Measurements from ENCODE around the gene SAP130. TPM values are rescaled to one million over a fixed set of nuclear protein-coding genes. Genes with fewer than 3 reads are reported as not detected.

Gene SAP130
- polyA plus RNA-seq, 1 donor (not counting 4 experiments of a cell fraction or from before 2014, with no cell fraction given) = 11.6 TPM

GRCh38 chr2:127940641-127941040 lies 87.2 kb downstream of the SAP130 start:
- FAIRE-seq (no peak), DNase-seq (ENCODE audit: low read depth, low spot score) (no peak)
- Histone ChIP-seq H3K79me2 (ENCODE audit: control insufficient read depth, insufficient read depth, low read length) (no peaks in the 10 kb centered on the region), H3K4me3 (ENCODE audit: control insufficient read depth in 2 of 3, extremely low read depth in 1 of 3, insufficient read depth in 2 of 3, low read depth in 1 of 3, low read length in 3 of 3) (no peak overlapping the region), H3K36me3 (ENCODE audit: control insufficient read depth in 2 of 2, extremely low read depth in 1 of 2, insufficient read depth in 2 of 2, low read length in 2 of 2) (peaks cover 3 to 7% of the 10 kb centered on the region in 2 experiments), H3K27me3 (ENCODE audit: control insufficient read depth, extremely low read depth, insufficient read depth, low read length) (no peaks in the 10 kb centered on the region), H3K27ac (ENCODE audit: control insufficient read depth, insufficient read depth, low read length) (no peak overlapping the region), H3K9ac (ENCODE audit: control insufficient read depth, extremely low read depth, insufficient read depth, low read length) (no peak overlapping the region), H4K20me1 (ENCODE audit: control insufficient read depth, extremely low read depth, insufficient read depth, low read length) (no peaks in the 10 kb centered on the region), H2AFZ (ENCODE audit: control insufficient read depth, low read length) (no peak overlapping the region), H3K9me3 (ENCODE audit: control insufficient read depth, low read depth, low read length) (no peaks in the 10 kb centered on the region), H3K9me1 (ENCODE audit: control insufficient read depth, extremely low read depth, insufficient read depth, low read length) (no peaks in the 10 kb centered on the region), H3K4me2 (ENCODE audit: control insufficient read depth, extremely low read depth, insufficient read depth, low read depth, low read length) (no peak overlapping the region), H3K4me1 (ENCODE audit: control insufficient read depth, extremely low read depth, insufficient read depth, low read length) (no peaks in the 10 kb centered on the region)
- dilution Hi-C loops (cut with MboI; ENCODE audit: extremely low pct_ligation_motif_present, low sequenced_read_pairs) = no loop called here
- TF ChIP-seq, protein P1, sequence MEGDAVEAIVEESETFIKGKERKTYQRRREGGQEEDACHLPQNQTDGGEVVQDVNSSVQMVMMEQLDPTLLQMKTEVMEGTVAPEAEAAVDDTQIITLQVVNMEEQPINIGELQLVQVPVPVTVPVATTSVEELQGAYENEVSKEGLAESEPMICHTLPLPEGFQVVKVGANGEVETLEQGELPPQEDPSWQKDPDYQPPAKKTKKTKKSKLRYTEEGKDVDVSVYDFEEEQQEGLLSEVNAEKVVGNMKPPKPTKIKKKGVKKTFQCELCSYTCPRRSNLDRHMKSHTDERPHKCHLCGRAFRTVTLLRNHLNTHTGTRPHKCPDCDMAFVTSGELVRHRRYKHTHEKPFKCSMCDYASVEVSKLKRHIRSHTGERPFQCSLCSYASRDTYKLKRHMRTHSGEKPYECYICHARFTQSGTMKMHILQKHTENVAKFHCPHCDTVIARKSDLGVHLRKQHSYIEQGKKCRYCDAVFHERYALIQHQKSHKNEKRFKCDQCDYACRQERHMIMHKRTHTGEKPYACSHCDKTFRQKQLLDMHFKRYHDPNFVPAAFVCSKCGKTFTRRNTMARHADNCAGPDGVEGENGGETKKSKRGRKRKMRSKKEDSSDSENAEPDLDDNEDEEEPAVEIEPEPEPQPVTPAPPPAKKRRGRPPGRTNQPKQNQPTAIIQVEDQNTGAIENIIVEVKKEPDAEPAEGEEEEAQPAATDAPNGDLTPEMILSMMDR (optimal IDR thresholded peaks at IDR 0.05 in 1 of 3, IDR thresholded peaks at IDR 0.05 in 1 of 3, conservative IDR thresholded peaks at IDR 0.05 in 1 of 3; ENCODE audit: extremely low read depth in 1 of 3, insufficient read depth in 2 of 3, low read length in 3 of 3) = no peak
- TF ChIP-seq EZH2 (IDR thresholded peaks at IDR 0.05; ENCODE audit: low read length) = no peak

- Histone ChIP-seq H3K9me1 (ENCODE audit: control insufficient read depth, extremely low read depth, insufficient read depth, low read length) (no peaks in the 10 kb centered on the region), H4K20me1 (ENCODE audit: control insufficient read depth, extremely low read depth, insufficient read depth, low read length) (no peaks in the 10 kb centered on the region), H3K27me3 (ENCODE audit: control insufficient read depth, extremely low read depth, insufficient read depth, low read length) (peaks cover 8% of the 10 kb centered on the region), H3K4me1 (ENCODE audit: control insufficient read depth, extremely low read depth, insufficient read depth, low read length) (peaks cover 8% of the 10 kb centered on the region), H2AFZ (ENCODE audit: control insufficient read depth, low read length) (no peak overlapping the region), H3K9ac (ENCODE audit: control insufficient read depth, extremely low read depth, insufficient read depth, low read length) (no peak overlapping the region), H3K9me3 (ENCODE audit: control insufficient read depth, low read depth, low read length) (no peaks in the 10 kb centered on the region), H3K79me2 (ENCODE audit: control insufficient read depth, insufficient read depth, low read length) (no peaks in the 10 kb centered on the region), H3K4me3 (ENCODE audit: control insufficient read depth in 2 of 3, extremely low read depth in 1 of 3, insufficient read depth in 2 of 3, low read depth in 1 of 3, low read length in 3 of 3) (no peak overlapping the region), H3K27ac (ENCODE audit: control insufficient read depth, insufficient read depth, low read length) (no peak overlapping the region), H3K4me2 (ENCODE audit: control insufficient read depth, extremely low read depth, insufficient read depth, low read depth, low read length) (no peak overlapping the region), H3K36me3 (ENCODE audit: control insufficient read depth in 2 of 2, extremely low read depth in 1 of 2, insufficient read depth in 2 of 2, low read length in 2 of 2) (no peaks in the 10 kb centered on the region)
- DNase-seq (ENCODE audit: low read depth, low spot score) (no peak), FAIRE-seq (no peak)
- no peak for TF ChIP-seq EZH2 (IDR thresholded peaks at IDR 0.05; ENCODE audit: low read length)
- TF ChIP-seq, protein P1 (optimal IDR thresholded peaks at IDR 0.05 in 1 of 3, IDR thresholded peaks at IDR 0.05 in 1 of 3, conservative IDR thresholded peaks at IDR 0.05 in 1 of 3; ENCODE audit: extremely low read depth in 1 of 3, insufficient read depth in 2 of 3, low read length in 3 of 3) = no peak
- dilution Hi-C loops (cut with MboI; ENCODE audit: extremely low pct_ligation_motif_present, low sequenced_read_pairs) = no loop called here
Measured at GRCh38 chr2:127935337-127935736, 92.5 kb downstream of the SAP130 start.

All from keratinocyte (primary cell).